CD14-positive monocyte (primary cell): ENCODE data around the gene FOXL2NB. TPM values are rescaled to one million over a fixed set of nuclear protein-coding genes. Genes with fewer than 3 reads are reported as not detected.
A peak's percentile ranks its signal among the peaks of the same experiment; 100 is the strongest.

Experiments
- DNase-seq, 3 donors: peaks; one replicate each; pipeline ENCODE4 v3.0.0-alpha.2; 2011 to 2022
- H2AFZ ChIP-seq: 2 replicates; pipeline ENCODE4 v1.6.0; 2012; ENCODE audit warnings: mild to moderate bottlenecking, low read depth, low read length, inconsistent platforms; ENCODE audit not compliant: insufficient read depth, poor library complexity, severe bottlenecking
- H3K27ac ChIP-seq, 2 donors: 1 replicate in 1 of 2; 2 replicates in 1 of 2; pipeline ENCODE4 v1.5.1; 2012 to 2013; ENCODE audit warnings: low read length in 2 of 2, control low read depth in 1 of 2, inconsistent platforms in 1 of 2, low read depth in 1 of 2, mild to moderate bottlenecking in 1 of 2
- H3K27me3 ChIP-seq, 2 donors: one replicate each; pipeline versions ENCODE4 v1.6.0 to v1.6.1; 2011 to 2013; ENCODE audit warnings: low read length in 2 of 2; ENCODE audit not compliant: control insufficient read depth in 2 of 2, insufficient read depth in 2 of 2
- H3K36me3 ChIP-seq, 2 donors: replicated peaks in 1 of 2; 1 replicate in 1 of 2; 2 replicates in 1 of 2; pipeline versions ENCODE4 v1.5.1 to v1.6.1; 2012 to 2013; ENCODE audit warnings: low read length in 2 of 2, control low read depth in 1 of 2, inconsistent platforms in 1 of 2, mild to moderate bottlenecking in 1 of 2; ENCODE audit not compliant: insufficient read depth in 2 of 2, control insufficient read depth in 1 of 2
- H3K4me1 ChIP-seq, 2 donors: 1 replicate in 1 of 2; 2 replicates in 1 of 2; pipeline versions ENCODE4 v1.5.1 to v1.6.1; 2012 to 2013; ENCODE audit warnings: low read length in 2 of 2, control low read depth in 1 of 2, inconsistent platforms in 1 of 2, mild to moderate bottlenecking in 1 of 2, moderate library complexity in 1 of 2; ENCODE audit not compliant: insufficient read depth in 2 of 2, control insufficient read depth in 1 of 2
- H3K4me2 ChIP-seq: replicated peaks from 2 replicates; pipeline ENCODE3; 2012; ENCODE audit warnings: low read length, moderate library complexity, mild to moderate bottlenecking; ENCODE audit not compliant: poor library complexity, severe bottlenecking; ENCODE audit errors: extremely low read depth
- H3K4me3 ChIP-seq, 3 experiments: fragments of 200-600 bp in 1 of 3; sonication (generic) in 1 of 3; replicated peaks in 1 of 3; 1 replicate in 2 of 3; 2 replicates in 1 of 3; pipeline ENCODE4 v1.5.1; 2011 to 2013; ENCODE audit warnings: low read length in 3 of 3, mild to moderate bottlenecking in 3 of 3, control low read depth in 2 of 3, low read depth in 2 of 3, inconsistent platforms in 1 of 3, moderate library complexity in 1 of 3
- H3K79me2 ChIP-seq: 2 replicates; pipeline ENCODE4 v1.6.0; 2012; ENCODE audit warnings: mild to moderate bottlenecking, control low read depth, inconsistent platforms, low read length, moderate library complexity; ENCODE audit not compliant: insufficient read depth
- H3K9ac ChIP-seq: 2 replicates; pipeline ENCODE4 v1.6.0; 2017; ENCODE audit warnings: low read length, mild to moderate bottlenecking; ENCODE audit not compliant: insufficient read depth, poor library complexity, severe bottlenecking
- H3K9me3 ChIP-seq, 2 donors: replicated peaks in 1 of 2; 1 replicate in 1 of 2; 2 replicates in 1 of 2; pipeline versions ENCODE4 v1.5.1 to v1.6.1; 2012 to 2013; ENCODE audit warnings: low read length in 2 of 2, control low read depth in 1 of 2; ENCODE audit not compliant: control insufficient read depth in 1 of 2, insufficient read depth in 1 of 2
- H4K20me1 ChIP-seq: 2 replicates; pipeline ENCODE4 v1.6.0; 2012; ENCODE audit warnings: mild to moderate bottlenecking, low read length, control low read depth, moderate library complexity; ENCODE audit not compliant: insufficient read depth
- H3K27ac Mint-ChIP-seq, 7 donors: one replicate each; pipeline ENCODE4 v1.8.0; 2020; ENCODE audit warnings: mild to moderate bottlenecking in 7 of 7, mixed read lengths in 7 of 7, moderate library complexity in 6 of 7, inconsistent platforms in 2 of 7
- H3K27me3 Mint-ChIP-seq, 3 donors: one replicate each; pipeline ENCODE4 v1.8.0; 2021 to 2022; ENCODE audit warnings: low read depth in 3 of 3, mild to moderate bottlenecking in 3 of 3, mixed read lengths in 3 of 3, moderate library complexity in 3 of 3, inconsistent platforms in 1 of 3
- H3K36me3 Mint-ChIP-seq, 2 donors: one replicate each; pipeline ENCODE4 v1.8.0; 2020; ENCODE audit warnings: mixed read lengths in 2 of 2, inconsistent platforms in 1 of 2, mild to moderate bottlenecking in 1 of 2
- H3K4me1 Mint-ChIP-seq: one replicate; pipeline ENCODE4 v1.8.0; 2020; ENCODE audit warnings: mild to moderate bottlenecking, mixed read lengths
- H3K4me3 Mint-ChIP-seq, 2 donors: one replicate each; pipeline ENCODE4 v1.8.0; 2020; ENCODE audit warnings: mild to moderate bottlenecking in 2 of 2, mixed read lengths in 2 of 2, moderate library complexity in 1 of 2
- H3K9me3 Mint-ChIP-seq, 7 donors: one replicate each; pipeline ENCODE4 v1.8.0; 2020 to 2022; ENCODE audit warnings: mixed read lengths in 7 of 7, mild to moderate bottlenecking in 6 of 7, moderate library complexity in 6 of 7, inconsistent platforms in 2 of 7
- CTCF ChIP-seq: fragments of 200-600 bp; IDR thresholded peaks from one replicate; pipeline ENCODE4 v1.8.0; 2022; ENCODE audit warnings: antibody characterized with exemption, mild to moderate bottlenecking
- WGBS: methylation state at CpG from one replicate; pipeline ENCODE4 v1.1.5; 2013; ENCODE audit warnings: missing lambda C conversion rate; ENCODE audit not compliant: insufficient coverage; 5-methylcytosine and 5-hydroxymethylcytosine counted together
- intact Hi-C, 2 donors: fragments of 100-400 bp; cut with micrococcal nuclease; formaldehyde crosslinking; loops; one replicate each; pipeline versions ENCODE4 v1.15.0 to v1.15.1; 2023
- polyA plus RNA-seq, 3 donors: library from polyadenylated mRNA; depleted of rRNA in 1 of 3; unstranded in 2 of 3; stranded (reverse) in 1 of 3; fragments of 300-500 nt in 2 of 3; fragments of >200 nt in 1 of 3; fragmentation: Illumina TruSeq in 2 of 3; gene quantifications; 1 replicate in 2 of 3; 2 replicates in 1 of 3; pipeline ENCODE4 v1.2.3, GENCODE V29; 2012 to 2021

Gene FOXL2NB
- polyA plus RNA-seq, 3 donors, result not detected

- Histone ChIP-seq H3K36me3 (no peaks in the 10 kb centered on the region), H3K27ac (no peak overlapping the region), H4K20me1 (no peaks in the 10 kb centered on the region), H3K4me2 (no peak overlapping the region), H3K4me1 (peaks cover 24 to 32% of the 10 kb centered on the region in 2 donors), H3K79me2 (no peaks in the 10 kb centered on the region), H3K4me3 (no peak overlapping the region), H3K9me3 (no peaks in the 10 kb centered on the region), H3K9ac (no peak overlapping the region), H3K27me3 (no peaks in the 10 kb centered on the region), H2AFZ (no peak overlapping the region)
- Mint-ChIP-seq H3K9me3 (no peaks in the 10 kb centered on the region), H3K36me3 (no peaks in the 10 kb centered on the region), H3K4me3 (no peak overlapping the region), H3K27ac (peak overlapping the region in 1 of 7 donors; percentile 31), H3K4me1 (peaks cover 45% of the 10 kb centered on the region), H3K27me3 (peaks cover 0 to 9% (median 2%) of the 10 kb centered on the region in 3 donors)
- 83% methylated on average over 3 of the region's 5 CpGs for WGBS
- TF ChIP-seq CTCF, result no peak
- intact Hi-C loops, result no loop called here
- no peak for DNase-seq
Observed at GRCh38 chr3:138899351-138899991, 47.5 kb upstream of the FOXL2NB start.

- H3K36me3 Mint-ChIP-seq, result no peaks in the 10 kb centered on the region
- Histone ChIP-seq H3K79me2 (no peaks in the 10 kb centered on the region), H3K9ac (no peak overlapping the region), H3K4me3 (peak overlapping the region in 1 of 3 experiments; percentile 19), H3K9me3 (no peaks in the 10 kb centered on the region), H3K27ac (peak overlapping the region; percentile 30 to 68), H2AFZ (no peak overlapping the region), H4K20me1 (no peaks in the 10 kb centered on the region), H3K27me3 (no peaks in the 10 kb centered on the region), H3K4me1 (peaks cover 24 to 25% of the 10 kb centered on the region in 2 donors), H3K4me2 (peak overlapping the region; percentile 28), H3K36me3 (no peaks in the 10 kb centered on the region)
- no CpG with 5 or more reads among the region's 8 CpGs for WGBS
- H3K4me1 Mint-ChIP-seq, result peaks cover 38% of the 10 kb centered on the region
- H3K4me3 Mint-ChIP-seq, result no peak overlapping the region
- peak in 2 of 3 donors; percentile 61 to 69 for DNase-seq
- no peak for TF ChIP-seq CTCF
- peaks cover 0 to 2% (median 0%) of the 10 kb centered on the region in 7 donors for H3K9me3 Mint-ChIP-seq
- peak overlapping the region; percentile 37 to 91 (median 82) for H3K27ac Mint-ChIP-seq
- intact Hi-C loops, result no loop called here
- H3K27me3 Mint-ChIP-seq, result peaks cover 0 to 7% (median 0%) of the 10 kb centered on the region in 3 donors
Observed at GRCh38 chr3:138901567-138901966, 45.5 kb upstream of the FOXL2NB start.
